ENCODE data around the gene GLRA1.

Gene GLRA1

DNA sequence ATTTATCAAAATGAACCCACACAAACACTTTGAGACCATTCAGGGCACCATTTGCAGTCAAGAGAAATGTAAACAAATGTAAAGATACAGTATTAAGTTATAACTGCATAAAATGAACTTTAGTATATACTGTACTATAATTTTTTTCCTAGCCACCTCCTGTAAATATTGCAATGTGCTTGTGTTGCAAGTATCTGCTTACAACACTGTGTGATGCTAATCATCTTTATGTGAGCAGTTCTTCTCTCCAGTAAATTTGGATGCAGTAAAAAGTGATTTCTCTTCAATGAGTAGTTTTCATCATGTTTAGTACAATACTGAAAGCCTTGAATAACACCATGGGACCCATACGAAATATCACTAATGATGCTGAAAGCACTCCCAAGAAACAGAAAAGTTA, 143.4 kb downstream of the GLRA1 start:
- Histone ChIP-seq H3K27me3 (ENCODE audit: insufficient read depth, low read length) (no peaks in the 10 kb centered on the region), H3K4me2 (ENCODE audit: low read length) (no peak overlapping the region), H3K4me1 (ENCODE audit: insufficient read depth, low read length, severe bottlenecking) (peaks cover 60% of the 10 kb centered on the region), H2AFZ (ENCODE audit: low read length) (no peak overlapping the region), H3K36me3 (ENCODE audit: insufficient read depth, low read length) (peaks cover 54% of the 10 kb centered on the region), H3F3A (ENCODE audit: insufficient read depth, low read length) (no peaks in the 10 kb centered on the region), H3K9ac (ENCODE audit: low read length) (no peak overlapping the region), H3K9me3 (ENCODE audit: low read length) (no peaks in the 10 kb centered on the region), H3K27ac (ENCODE audit: low read depth, low read length, poor library complexity, severe bottlenecking) (no peak overlapping the region), H3K9me2 (ENCODE audit: low read depth, low read length) (no peaks in the 10 kb centered on the region), H3K4me3 (ENCODE audit: low read depth, low read length, poor library complexity, severe bottlenecking) (no peak overlapping the region), H3K79me2 (ENCODE audit: insufficient read depth, low read length) (peaks cover 100% of the 10 kb centered on the region), H4K20me1 (ENCODE audit: insufficient read depth, low read length) (peaks cover 9% of the 10 kb centered on the region)
- TF ChIP-seq EZH2 (IDR thresholded peaks at IDR 0.05; ENCODE audit: borderline replicate concordance, low read length), result no peak
- TF ChIP-seq, protein P1, sequence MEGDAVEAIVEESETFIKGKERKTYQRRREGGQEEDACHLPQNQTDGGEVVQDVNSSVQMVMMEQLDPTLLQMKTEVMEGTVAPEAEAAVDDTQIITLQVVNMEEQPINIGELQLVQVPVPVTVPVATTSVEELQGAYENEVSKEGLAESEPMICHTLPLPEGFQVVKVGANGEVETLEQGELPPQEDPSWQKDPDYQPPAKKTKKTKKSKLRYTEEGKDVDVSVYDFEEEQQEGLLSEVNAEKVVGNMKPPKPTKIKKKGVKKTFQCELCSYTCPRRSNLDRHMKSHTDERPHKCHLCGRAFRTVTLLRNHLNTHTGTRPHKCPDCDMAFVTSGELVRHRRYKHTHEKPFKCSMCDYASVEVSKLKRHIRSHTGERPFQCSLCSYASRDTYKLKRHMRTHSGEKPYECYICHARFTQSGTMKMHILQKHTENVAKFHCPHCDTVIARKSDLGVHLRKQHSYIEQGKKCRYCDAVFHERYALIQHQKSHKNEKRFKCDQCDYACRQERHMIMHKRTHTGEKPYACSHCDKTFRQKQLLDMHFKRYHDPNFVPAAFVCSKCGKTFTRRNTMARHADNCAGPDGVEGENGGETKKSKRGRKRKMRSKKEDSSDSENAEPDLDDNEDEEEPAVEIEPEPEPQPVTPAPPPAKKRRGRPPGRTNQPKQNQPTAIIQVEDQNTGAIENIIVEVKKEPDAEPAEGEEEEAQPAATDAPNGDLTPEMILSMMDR (IDR thresholded peaks at IDR 0.05; ENCODE audit: low read length), result no peak

- Histone ChIP-seq H3F3A (ENCODE audit: insufficient read depth, low read length) (no peaks in the 10 kb centered on the region), H4K20me1 (ENCODE audit: insufficient read depth, low read length) (peaks cover 8% of the 10 kb centered on the region), H3K4me2 (ENCODE audit: low read length) (no peak overlapping the region), H3K79me2 (ENCODE audit: insufficient read depth, low read length) (peaks cover 100% of the 10 kb centered on the region), H3K9me2 (ENCODE audit: low read depth, low read length) (no peaks in the 10 kb centered on the region), H3K36me3 (ENCODE audit: insufficient read depth, low read length) (peaks cover 56% of the 10 kb centered on the region), H3K4me1 (ENCODE audit: insufficient read depth, low read length, severe bottlenecking) (peaks cover 69% of the 10 kb centered on the region), H2AFZ (ENCODE audit: low read length) (no peak overlapping the region), H3K4me3 (ENCODE audit: low read depth, low read length, poor library complexity, severe bottlenecking) (no peak overlapping the region), H3K9ac (ENCODE audit: low read length) (no peak overlapping the region), H3K9me3 (ENCODE audit: low read length) (no peaks in the 10 kb centered on the region), H3K27me3 (ENCODE audit: insufficient read depth, low read length) (no peaks in the 10 kb centered on the region), H3K27ac (ENCODE audit: low read depth, low read length, poor library complexity, severe bottlenecking) (no peak overlapping the region)
- no peak for TF ChIP-seq EZH2 (IDR thresholded peaks at IDR 0.05; ENCODE audit: borderline replicate concordance, low read length)
- TF ChIP-seq, protein P1 (IDR thresholded peaks at IDR 0.05; ENCODE audit: low read length), result no peak
Measured at GRCh38 chr5:151780348-151780747, 144.3 kb downstream of the GLRA1 start.

- Histone ChIP-seq H3K27ac (ENCODE audit: low read depth, low read length, poor library complexity, severe bottlenecking) (peak overlapping the region; percentile 26), H3K4me3 (ENCODE audit: low read depth, low read length, poor library complexity, severe bottlenecking) (no peak overlapping the region), H3F3A (ENCODE audit: insufficient read depth, low read length) (no peaks in the 10 kb centered on the region), H3K4me1 (ENCODE audit: insufficient read depth, low read length, severe bottlenecking) (peaks cover 76% of the 10 kb centered on the region), H3K9me3 (ENCODE audit: low read length) (no peaks in the 10 kb centered on the region), H2AFZ (ENCODE audit: low read length) (no peak overlapping the region), H3K36me3 (ENCODE audit: insufficient read depth, low read length) (peaks cover 57% of the 10 kb centered on the region), H3K9me2 (ENCODE audit: low read depth, low read length) (no peaks in the 10 kb centered on the region), H4K20me1 (ENCODE audit: insufficient read depth, low read length) (peaks cover 7% of the 10 kb centered on the region; the same call in 1 of the 2 replicates), H3K27me3 (ENCODE audit: insufficient read depth, low read length) (no peaks in the 10 kb centered on the region), H3K9ac (ENCODE audit: low read length) (no peak overlapping the region), H3K4me2 (ENCODE audit: low read length) (peak overlapping the region; percentile 27; the same call in 1 of the 2 replicates), H3K79me2 (ENCODE audit: insufficient read depth, low read length) (peaks cover 100% of the 10 kb centered on the region)
- TF ChIP-seq, protein P1 (IDR thresholded peaks at IDR 0.05; ENCODE audit: low read length), result no peak
- TF ChIP-seq EZH2 (IDR thresholded peaks at IDR 0.05; ENCODE audit: borderline replicate concordance, low read length), result no peak
Measured at GRCh38 chr5:151779531-151780125, 145.0 kb downstream of the GLRA1 start.
